ENCODE results near the gene TMPRSS3.

Gene TMPRSS3

GRCh38 chr21:42440187-42440792 is 44.4 kb upstream of the TMPRSS3 start:
- no peak overlapping the region for H3K4me3 ChIP-seq (ENCODE audit: low read length)
- no peak for TF ChIP-seq CTCF (conservative IDR thresholded peaks at IDR 0.05; ENCODE audit: low read length)
- DNase-seq (ENCODE audit: low read depth), result no peak

- no peak for DNase-seq (ENCODE audit: low read depth)
- no peak for TF ChIP-seq CTCF (conservative IDR thresholded peaks at IDR 0.05; ENCODE audit: low read length)
These were observed 43.7 kb upstream of the TMPRSS3 start for GRCh38 chr21:42439284-42440186.

GRCh38 chr21:42438316-42439205 is 42.7 kb upstream of the TMPRSS3 start:
- no peak for DNase-seq (ENCODE audit: low read depth)
- no peak for TF ChIP-seq CTCF (conservative IDR thresholded peaks at IDR 0.05; ENCODE audit: low read length)
- H3K4me3 ChIP-seq (ENCODE audit: low read length), result no peak overlapping the region

More at GRCh38 chr21:42439284-42440186, 43.7 kb upstream of the TMPRSS3 start:
- no peak overlapping the region for H3K4me3 ChIP-seq (ENCODE audit: low read length)

GRCh38 chr21:42437786-42438185 is 41.9 kb upstream of the TMPRSS3 start:
- TF ChIP-seq CTCF (conservative IDR thresholded peaks at IDR 0.05; ENCODE audit: low read length), result no peak
- H3K4me3 ChIP-seq (ENCODE audit: low read length), result no peak overlapping the region
- no peak for DNase-seq (ENCODE audit: low read depth)

GRCh38 chr21:42436914-42437313 is 41.1 kb upstream of the TMPRSS3 start:
- no peak for TF ChIP-seq CTCF (conservative IDR thresholded peaks at IDR 0.05; ENCODE audit: low read length)
- H3K4me3 ChIP-seq (ENCODE audit: low read length), result no peak overlapping the region
- DNase-seq (ENCODE audit: low read depth), result no peak

GRCh38 chr21:42435833-42436232 is 40.0 kb upstream of the TMPRSS3 start:
- TF ChIP-seq CTCF (conservative IDR thresholded peaks at IDR 0.05; ENCODE audit: low read length), result no peak
- no peak for DNase-seq (ENCODE audit: low read depth)
- no peak overlapping the region for H3K4me3 ChIP-seq (ENCODE audit: low read length)

All from AG10803 (cell line).